ENCODE measurements around the gene DGCR6L.
"Not testable (repeated sequence)": the region's sequence is repeated elsewhere in the genome, so short reads cannot be mapped to it uniquely, and the experiment has no call there.

GRCh38 chr22:20281473-20281872 lies 38.4 kb downstream of the DGCR6L start:
- TF ChIP-seq RFX5 (IDR thresholded peaks at IDR 0.05; ENCODE audit: low read depth, low read length); CTCF (conservative IDR thresholded peaks at IDR 0.05; ENCODE audit: low read depth, low read length); MAZ (IDR thresholded peaks at IDR 0.05; ENCODE audit: borderline replicate concordance, low read depth, low read length); POLR2A (IDR thresholded peaks at IDR 0.05; ENCODE audit: low read depth, low read length); BHLHE40 (IDR thresholded peaks at IDR 0.05; ENCODE audit: low read depth, low read length); SMC3 (IDR thresholded peaks at IDR 0.05; ENCODE audit: low read depth, low read length); CEBPB (IDR thresholded peaks at IDR 0.05; ENCODE audit: low read depth, low read length); MXI1 (IDR thresholded peaks at IDR 0.05; ENCODE audit: borderline replicate concordance, low read depth, low read length); RAD21 (IDR thresholded peaks at IDR 0.05; ENCODE audit: low read length); NFE2L2 (IDR thresholded peaks at IDR 0.05; ENCODE audit: low read depth, low read length): not testable (repeated sequence)
- TF ChIP-seq, protein P1, sequence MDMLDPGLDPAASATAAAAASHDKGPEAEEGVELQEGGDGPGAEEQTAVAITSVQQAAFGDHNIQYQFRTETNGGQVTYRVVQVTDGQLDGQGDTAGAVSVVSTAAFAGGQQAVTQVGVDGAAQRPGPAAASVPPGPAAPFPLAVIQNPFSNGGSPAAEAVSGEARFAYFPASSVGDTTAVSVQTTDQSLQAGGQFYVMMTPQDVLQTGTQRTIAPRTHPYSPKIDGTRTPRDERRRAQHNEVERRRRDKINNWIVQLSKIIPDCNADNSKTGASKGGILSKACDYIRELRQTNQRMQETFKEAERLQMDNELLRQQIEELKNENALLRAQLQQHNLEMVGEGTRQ (IDR thresholded peaks at IDR 0.05; ENCODE audit: low read depth, low read length) = not testable (repeated sequence)
